Colonic mucosa (tissue), 4 donors: ENCODE data around the gene KLK10. TPM values are rescaled to one million over a fixed set of nuclear protein-coding genes. Genes with fewer than 3 reads are reported as not detected.

Experiments
- DNase-seq: peaks from one replicate; pipeline ENCODE4 v3.0.0-alpha.2; 2020
- H3K27ac ChIP-seq: fragments of 200-600 bp; one replicate; pipeline ENCODE4 v1.8.0; 2021
- H3K27me3 ChIP-seq: fragments of 200-600 bp; one replicate; pipeline ENCODE4 v1.8.0; 2021
- H3K36me3 ChIP-seq: fragments of 200-600 bp; one replicate; pipeline ENCODE4 v1.8.0; 2021
- H3K4me1 ChIP-seq: fragments of 200-600 bp; one replicate; pipeline ENCODE4 v1.8.0; 2021; ENCODE audit warnings: mild to moderate bottlenecking
- H3K4me3 ChIP-seq: fragments of 200-600 bp; one replicate; pipeline ENCODE4 v1.8.0; 2021
- H3K9ac ChIP-seq, 2 donors: one replicate each; pipeline ENCODE4 v1.7.0; 2013; ENCODE audit warnings: control low read depth in 2 of 2, low read depth in 2 of 2, low read length in 2 of 2
- H3K9me3 ChIP-seq: fragments of 200-600 bp; one replicate; pipeline ENCODE4 v1.8.0; 2021
- CTCF ChIP-seq: fragments of 200-600 bp; IDR thresholded peaks from one replicate; pipeline ENCODE4 v1.8.0; 2022; ENCODE audit warnings: antibody characterized with exemption, mild to moderate bottlenecking
- intact Hi-C: fragments of 100-400 bp; cut with DNase I; formaldehyde crosslinking; loops from one replicate; pipeline ENCODE4 v1.14.1; 2022
- total RNA-seq, 2 donors: library from RNA; stranded (reverse); fragmentation: NEBNext Ultra II Directional in 1 of 2; extraction: Animal tissue kit (Norgen Biotek cat#: 25700) in 1 of 2; gene quantifications; one replicate each; pipeline ENCODE4 v1.2.1, GENCODE V29; 2021
- donor health status: healthy.
- donor health status: DM: no; HTN: no; CAD: no.
- donor health status: DM: no; HTN: no; CAD: no.

The KLK10 gene
- total RNA-seq, 2 donors from 2014 or later = 0.40 to 1.1 TPM

DNA sequence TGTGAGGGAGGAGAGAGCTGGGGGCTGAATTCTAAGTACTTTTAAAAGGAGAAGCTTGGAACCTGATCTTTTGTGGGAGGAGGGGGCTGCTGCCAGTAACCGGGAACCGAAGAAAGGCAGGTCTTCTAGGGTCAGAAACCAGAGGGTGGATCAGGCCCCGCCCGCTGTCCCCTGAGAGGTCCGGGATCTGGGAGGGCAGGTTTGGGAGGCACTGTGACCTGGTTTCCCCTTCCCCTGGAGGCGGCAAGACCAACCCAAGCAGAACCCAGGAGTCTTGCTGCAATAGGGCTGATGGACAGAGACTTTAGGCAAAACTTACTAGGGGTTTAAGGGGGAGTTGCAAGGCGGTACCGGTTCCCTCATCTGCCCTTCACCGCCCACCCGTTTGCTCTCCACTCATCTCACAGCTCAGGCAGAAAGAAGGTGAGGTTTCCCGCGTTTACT lies 17.4 kb downstream of the KLK10 start:
- H3K27me3 ChIP-seq = no peaks in the 10 kb centered on the region
- no peak overlapping the region for H3K4me3 ChIP-seq
- DNase-seq = no peak
- no peaks in the 10 kb centered on the region for H3K4me1 ChIP-seq
- TF ChIP-seq CTCF = no peak
- no peaks in the 10 kb centered on the region for H3K36me3 ChIP-seq
- no peak overlapping the region for H3K9ac ChIP-seq
- H3K27ac ChIP-seq = no peak overlapping the region
- no peaks in the 10 kb centered on the region for H3K9me3 ChIP-seq
- intact Hi-C loops = no loop called here

GRCh38 chr19:51001515-51001914 lies 18.0 kb downstream of the KLK10 start, which contains the start of gene KLK8:
TSS of gene KLK8 (minus strand) at chr19:51001604. CDS start at chr19:51001167, 437 bp downstream.
- no peak for DNase-seq
- intact Hi-C loops = no loop called here
- no peaks in the 10 kb centered on the region for H3K9me3 ChIP-seq
- no peaks in the 10 kb centered on the region for H3K4me1 ChIP-seq
- H3K27me3 ChIP-seq = no peaks in the 10 kb centered on the region
- H3K9ac ChIP-seq = no peak within 1 kb of the TSS
- H3K4me3 ChIP-seq = no peak within 1 kb of the TSS
- no peak within 1 kb of the TSS for H3K27ac ChIP-seq
- no peaks in the 10 kb centered on the region for H3K36me3 ChIP-seq
- TF ChIP-seq CTCF = no peak

- no peak overlapping the region for H3K9ac ChIP-seq
- H3K36me3 ChIP-seq = no peaks in the 10 kb centered on the region
- no peaks in the 10 kb centered on the region for H3K4me1 ChIP-seq
- H3K9me3 ChIP-seq = no peaks in the 10 kb centered on the region
- H3K27ac ChIP-seq = no peak overlapping the region
- DNase-seq = no peak
- intact Hi-C loops = no loop called here
- H3K27me3 ChIP-seq = no peaks in the 10 kb centered on the region
- no peak for TF ChIP-seq CTCF
- H3K4me3 ChIP-seq = no peak overlapping the region
Measured at GRCh38 chr19:51000981-51001380, 18.5 kb downstream of the KLK10 start.

DNA sequence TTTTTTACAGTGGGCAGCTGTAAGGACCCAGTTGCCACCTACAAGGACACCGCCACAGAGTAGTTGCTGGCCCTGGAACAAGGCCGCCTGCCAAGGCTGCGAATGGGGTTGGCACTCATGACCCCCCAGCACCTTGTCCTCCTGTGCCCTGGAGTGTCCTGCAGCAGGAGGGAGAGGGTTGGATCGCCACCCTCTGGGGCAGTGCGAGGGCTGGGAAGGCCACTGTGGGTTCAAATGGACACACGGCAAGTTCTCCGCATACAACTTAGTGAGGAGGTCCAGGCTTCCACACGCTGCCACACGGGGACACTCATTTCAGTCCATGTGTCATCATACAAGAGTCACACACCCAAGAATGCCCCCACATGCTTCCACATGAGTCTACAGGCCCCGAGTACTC lies 19.1 kb downstream of the KLK10 start:
- no peaks in the 10 kb centered on the region for H3K36me3 ChIP-seq
- no peaks in the 10 kb centered on the region for H3K27me3 ChIP-seq
- intact Hi-C loops = no loop called here
- no peak overlapping the region for H3K27ac ChIP-seq
- H3K4me1 ChIP-seq = no peaks in the 10 kb centered on the region
- H3K9me3 ChIP-seq = no peaks in the 10 kb centered on the region
- no peak for DNase-seq
- no peak for TF ChIP-seq CTCF
- H3K9ac ChIP-seq = no peak overlapping the region
- H3K4me3 ChIP-seq = no peak overlapping the region

DNA sequence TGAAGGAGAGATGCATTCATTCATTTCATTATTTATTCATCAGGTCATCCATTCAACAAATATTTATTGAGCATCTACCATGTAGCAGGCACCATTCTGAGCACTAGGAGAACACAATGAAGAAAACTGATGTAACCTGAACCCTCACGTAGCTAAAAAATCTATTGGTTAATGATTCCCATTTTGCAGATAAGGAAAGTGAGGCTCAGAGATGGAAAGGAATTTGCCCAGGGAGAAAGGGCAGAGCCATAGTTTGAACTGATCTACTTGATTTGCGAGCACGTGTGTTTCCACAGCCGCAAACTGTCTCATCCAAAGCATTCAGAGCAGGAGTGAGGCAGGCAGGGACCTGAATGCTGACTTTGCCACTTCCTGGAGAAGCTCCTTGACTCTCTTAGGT lies 20.8 kb downstream of the KLK10 start:
- no peak for TF ChIP-seq CTCF
- DNase-seq = no peak
- Histone ChIP-seq H3K36me3 (no peaks in the 10 kb centered on the region), H3K27me3 (no peaks in the 10 kb centered on the region), H3K9ac (no peak overlapping the region), H3K9me3 (no peaks in the 10 kb centered on the region), H3K4me3 (no peak overlapping the region), H3K27ac (no peak overlapping the region), H3K4me1 (no peaks in the 10 kb centered on the region)
- intact Hi-C loops = no loop called here

- H3K4me1 ChIP-seq = no peaks in the 10 kb centered on the region
Measured at GRCh38 chr19:50998061-50998460, 21.4 kb downstream of the KLK10 start.

More at GRCh38 chr19:50998061-50998460, 21.4 kb downstream of the KLK10 start:
- H3K27ac ChIP-seq = no peak overlapping the region
- TF ChIP-seq CTCF = no peak
- no peak overlapping the region for H3K4me3 ChIP-seq
- no peak for DNase-seq
- H3K27me3 ChIP-seq = no peaks in the 10 kb centered on the region
- no peaks in the 10 kb centered on the region for H3K9me3 ChIP-seq
- H3K9ac ChIP-seq = no peak overlapping the region
- H3K36me3 ChIP-seq = no peaks in the 10 kb centered on the region
- intact Hi-C loops = no loop called here
